Activated T-cell treated with anti-CD3 and anti-CD28 coated beads for 48 hours (primary cell): ENCODE results near the gene RAC3.

ENCODE experiments used
- DNase-seq: peaks from one replicate; pipeline ENCODE4 v3.0.0-alpha.2; 2020; ENCODE audit warnings: low read depth

The RAC3 gene

DNA sequence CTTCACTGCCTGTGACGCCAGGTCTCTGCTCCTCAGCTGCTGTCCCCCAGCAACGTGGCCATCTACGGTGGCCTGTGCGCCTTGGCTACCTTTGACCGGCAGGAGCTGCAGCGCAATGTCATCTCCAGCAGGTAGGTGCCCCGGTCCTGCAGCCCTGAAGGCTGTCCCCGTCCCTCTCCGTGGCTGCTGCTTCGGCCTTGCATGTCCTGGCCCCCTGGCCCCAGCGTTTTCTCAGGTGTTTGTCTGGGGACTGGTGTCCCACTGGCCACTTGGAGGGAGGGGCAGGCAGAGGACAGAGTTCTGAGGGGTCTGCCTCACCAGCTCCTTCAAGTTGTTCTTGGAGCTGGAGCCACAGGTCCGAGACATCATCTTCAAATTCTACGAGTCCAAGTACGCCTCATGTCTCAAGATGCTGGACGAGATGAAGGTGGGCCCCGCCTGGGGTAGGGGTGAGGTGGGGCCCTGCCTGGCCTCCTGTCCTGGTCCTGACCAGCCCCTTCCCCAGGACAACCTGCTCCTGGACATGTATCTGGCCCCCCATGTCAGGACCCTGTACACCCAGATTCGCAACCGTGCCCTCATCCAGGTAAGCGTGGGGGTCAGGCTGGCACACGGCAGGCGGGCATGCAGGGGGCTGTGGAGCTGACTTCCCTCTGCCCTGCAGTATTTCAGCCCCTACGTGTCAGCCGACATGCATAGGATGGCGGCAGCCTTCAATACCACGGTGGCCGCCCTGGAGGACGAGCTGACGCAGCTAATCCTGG, 24.7 kb downstream of the RAC3 start:
- DNase-seq = no peak

DNA sequence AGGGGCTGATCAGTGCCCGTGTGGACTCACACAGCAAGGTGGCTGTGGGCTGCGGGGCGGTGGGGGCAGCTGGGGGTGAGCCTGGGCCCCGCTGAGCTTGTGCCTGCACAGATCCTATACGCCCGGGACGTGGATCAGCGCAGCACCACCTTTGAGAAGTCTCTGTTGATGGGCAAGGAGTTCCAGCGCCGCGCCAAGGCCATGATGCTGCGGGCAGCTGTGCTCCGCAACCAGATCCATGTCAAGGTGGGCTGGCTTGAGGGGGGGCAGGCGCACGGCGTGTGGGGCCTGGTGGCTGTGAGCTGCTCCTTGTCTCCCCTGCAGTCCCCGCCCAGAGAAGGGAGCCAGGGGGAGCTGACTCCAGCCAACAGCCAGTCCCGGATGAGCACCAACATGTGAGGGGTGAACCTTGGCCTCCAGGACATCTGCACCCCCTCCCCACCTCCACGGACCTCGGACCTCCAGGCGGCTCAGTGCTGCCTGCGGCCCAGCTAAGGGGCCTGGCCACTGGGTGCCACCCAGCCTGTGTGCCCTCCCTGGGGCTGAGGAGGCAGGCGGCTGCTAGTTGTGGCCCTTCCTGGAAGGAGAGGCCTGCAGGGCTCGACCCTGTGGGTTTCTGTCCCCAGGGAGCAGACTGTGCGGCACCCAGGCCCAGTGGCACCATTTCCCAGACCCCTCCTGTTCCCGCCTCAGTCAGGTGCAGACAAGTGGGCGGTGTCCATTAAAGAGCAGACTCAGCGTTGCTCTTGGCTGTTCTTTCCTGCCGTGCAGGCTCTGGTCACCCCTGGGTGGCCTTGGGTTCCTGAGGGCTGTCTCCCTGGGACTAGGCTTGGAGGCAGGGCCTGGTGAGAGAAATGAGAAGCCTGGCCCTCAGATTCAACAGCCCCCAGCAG, 25.5 kb downstream of the RAC3 start:
- no peak for DNase-seq

DNA sequence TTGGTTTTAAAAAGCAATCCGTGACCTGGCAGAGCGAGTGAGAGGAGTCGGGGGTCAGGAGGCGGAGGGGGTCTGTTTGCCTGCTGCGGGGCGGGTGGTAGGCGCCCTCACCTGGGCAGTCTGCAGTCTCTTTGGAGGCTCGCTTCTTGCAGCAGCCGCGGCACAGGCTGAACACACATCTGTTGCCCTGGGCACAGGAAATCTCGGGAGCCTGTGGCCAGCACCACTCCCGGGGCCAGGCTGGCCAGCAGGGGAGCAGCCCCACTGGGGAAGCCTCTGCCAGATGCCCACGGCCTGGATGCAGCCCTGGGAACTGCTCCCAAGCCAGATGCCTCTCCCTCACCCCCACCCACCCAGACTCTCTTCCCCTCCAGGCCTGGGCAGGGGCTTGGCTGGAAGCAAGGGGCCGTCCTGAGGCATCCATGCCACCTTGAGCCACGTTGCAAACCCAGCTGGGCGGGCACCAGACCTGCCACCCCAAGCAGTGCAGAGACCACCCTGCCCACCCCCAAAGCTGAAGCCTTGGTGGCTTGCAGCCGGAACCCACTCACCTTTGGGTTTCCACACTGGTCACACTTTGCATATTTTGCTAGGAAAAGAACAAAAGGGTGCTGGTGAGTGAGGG, 26.9 kb downstream of the RAC3 start:
- no peak for DNase-seq

DNA sequence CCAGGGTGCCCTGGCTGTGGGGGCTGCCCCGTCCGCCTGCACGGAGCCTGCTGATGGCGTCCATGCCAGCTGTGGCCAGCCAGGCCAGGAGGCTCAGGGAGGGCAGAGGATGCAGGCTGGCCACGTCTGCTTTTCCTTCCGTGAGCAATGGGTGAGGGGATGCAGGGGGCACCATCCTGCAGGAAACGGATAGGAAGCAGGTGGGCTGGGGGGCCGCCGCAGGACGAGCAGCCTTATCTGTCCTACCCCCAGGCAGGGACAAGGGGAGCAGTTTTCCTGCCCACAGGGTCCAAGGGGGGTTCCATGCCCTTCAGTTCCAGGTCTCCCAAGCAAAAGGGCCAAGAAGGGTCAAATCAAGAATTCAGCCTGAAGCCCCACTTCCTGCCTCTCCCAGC, 27.4 kb downstream of the RAC3 start:
- no peak for DNase-seq

DNA sequence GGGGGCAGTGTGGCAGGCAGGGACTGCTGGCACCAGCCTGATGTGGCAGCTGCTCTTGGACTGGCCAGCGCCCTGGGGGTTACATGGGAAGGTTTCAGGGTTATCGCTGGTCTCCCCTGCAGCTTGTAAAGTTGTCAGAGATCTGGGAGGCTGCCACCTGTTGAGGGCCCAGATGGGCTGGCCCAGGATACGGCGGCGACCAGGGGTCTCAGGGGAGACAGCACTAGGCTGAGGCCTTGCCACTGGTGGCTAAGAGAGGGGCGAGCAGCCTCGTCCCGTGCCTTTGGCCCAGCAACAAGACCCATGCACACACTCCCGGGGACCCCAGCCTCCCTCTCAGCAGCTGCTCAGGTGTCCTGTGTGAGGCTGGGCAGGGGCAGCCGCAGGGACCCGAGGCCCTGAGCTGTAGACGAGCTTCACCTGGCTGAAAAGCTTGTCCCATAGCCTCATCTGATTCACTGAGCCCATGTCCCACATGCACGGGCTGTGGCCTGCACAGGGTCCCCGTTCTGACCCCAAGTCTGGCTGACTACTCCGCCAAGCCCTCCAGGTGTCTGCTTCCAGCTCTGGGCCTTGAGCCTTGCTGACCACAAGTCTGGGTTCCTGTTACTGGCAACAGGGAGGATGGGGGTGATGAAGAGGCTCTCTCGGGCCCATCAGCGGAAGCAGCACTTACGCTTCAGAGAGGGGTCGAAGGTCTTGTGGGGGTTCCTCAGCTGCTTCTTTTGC, 28.0 kb downstream of the RAC3 start:
- DNase-seq = no peak

DNA sequence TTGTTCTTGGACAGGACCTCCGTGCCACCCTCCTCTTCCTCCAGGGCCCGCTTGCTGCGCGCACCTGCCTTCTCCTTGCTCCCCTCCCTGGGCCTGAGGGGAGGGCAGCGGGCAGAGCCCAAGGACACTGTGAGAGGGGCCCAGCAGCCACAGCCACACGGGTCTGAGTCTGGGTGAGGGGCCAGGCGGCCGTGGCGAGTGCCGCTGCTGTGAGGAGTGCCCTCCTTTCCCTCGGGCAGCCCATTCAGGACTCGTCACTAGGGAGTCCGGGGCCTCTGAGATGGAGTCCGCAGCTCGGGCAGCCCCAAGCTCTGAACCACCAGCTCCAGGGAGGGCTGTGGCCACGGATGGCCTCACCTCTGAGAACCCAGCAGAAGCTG, 28.5 kb downstream of the RAC3 start:
- DNase-seq = no peak

DNA sequence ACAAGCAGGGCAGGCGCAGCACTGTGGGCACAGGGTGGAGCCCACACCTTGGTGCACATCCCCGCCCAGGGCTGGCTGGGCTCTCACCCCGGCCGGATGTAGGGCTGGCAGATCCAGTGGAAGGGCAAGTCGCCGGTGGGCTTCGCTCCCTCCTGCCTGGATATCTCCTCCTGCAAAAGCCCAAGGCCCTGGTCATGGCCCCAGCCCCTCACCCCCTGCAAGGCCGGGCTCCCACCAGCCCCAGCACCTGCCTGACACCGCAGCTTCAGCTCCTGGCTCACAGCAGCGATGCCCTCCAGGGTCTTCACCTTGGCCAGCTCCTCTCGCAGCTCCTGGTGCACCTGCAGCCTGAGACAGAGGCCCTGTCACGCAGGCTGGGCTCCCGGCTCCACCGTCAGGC, 29.1 kb downstream of the RAC3 start:
- no peak for DNase-seq

DNA sequence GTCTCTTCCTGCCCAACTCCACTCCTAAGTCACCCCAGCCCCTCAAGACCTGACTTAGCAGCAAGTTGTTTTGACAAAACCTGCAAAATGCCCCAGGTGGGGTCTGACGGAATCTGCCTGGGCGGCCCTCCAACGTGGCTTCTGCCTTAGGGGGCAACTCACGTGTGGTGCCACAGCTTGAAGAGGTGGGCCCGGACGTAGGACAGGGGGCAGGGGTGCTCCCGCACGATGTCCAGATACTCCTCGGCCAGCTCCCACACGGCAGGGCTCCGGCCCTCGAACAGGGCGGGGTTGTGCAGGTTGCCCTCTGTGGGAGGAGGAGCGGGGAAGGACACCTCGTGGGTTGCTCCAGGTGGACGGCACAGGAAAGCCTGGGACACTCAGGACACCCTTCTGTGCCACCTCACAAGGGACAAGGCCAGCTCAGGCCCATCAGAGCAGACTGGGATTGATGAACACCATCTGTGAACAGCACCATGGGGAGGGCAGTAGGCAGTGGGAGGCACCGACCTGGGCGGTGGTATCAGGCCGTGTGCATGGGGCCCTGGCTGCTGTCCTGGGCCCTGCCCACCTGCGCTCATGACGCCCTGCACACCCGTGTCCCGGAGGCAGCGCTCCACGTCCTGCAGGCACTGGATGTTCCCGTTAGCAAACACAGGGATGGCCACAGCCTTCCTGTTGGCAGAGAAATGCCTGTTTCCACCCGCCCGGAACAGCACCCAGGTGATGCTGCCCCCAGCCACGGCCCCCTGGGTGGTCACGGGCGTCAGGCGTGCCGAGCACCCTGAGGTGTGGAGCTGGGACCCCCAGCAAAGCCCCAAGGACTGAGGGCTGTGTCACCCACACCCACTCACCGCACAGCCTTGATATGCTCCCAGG, 29.8 kb downstream of the RAC3 start:
- no peak for DNase-seq

DNA sequence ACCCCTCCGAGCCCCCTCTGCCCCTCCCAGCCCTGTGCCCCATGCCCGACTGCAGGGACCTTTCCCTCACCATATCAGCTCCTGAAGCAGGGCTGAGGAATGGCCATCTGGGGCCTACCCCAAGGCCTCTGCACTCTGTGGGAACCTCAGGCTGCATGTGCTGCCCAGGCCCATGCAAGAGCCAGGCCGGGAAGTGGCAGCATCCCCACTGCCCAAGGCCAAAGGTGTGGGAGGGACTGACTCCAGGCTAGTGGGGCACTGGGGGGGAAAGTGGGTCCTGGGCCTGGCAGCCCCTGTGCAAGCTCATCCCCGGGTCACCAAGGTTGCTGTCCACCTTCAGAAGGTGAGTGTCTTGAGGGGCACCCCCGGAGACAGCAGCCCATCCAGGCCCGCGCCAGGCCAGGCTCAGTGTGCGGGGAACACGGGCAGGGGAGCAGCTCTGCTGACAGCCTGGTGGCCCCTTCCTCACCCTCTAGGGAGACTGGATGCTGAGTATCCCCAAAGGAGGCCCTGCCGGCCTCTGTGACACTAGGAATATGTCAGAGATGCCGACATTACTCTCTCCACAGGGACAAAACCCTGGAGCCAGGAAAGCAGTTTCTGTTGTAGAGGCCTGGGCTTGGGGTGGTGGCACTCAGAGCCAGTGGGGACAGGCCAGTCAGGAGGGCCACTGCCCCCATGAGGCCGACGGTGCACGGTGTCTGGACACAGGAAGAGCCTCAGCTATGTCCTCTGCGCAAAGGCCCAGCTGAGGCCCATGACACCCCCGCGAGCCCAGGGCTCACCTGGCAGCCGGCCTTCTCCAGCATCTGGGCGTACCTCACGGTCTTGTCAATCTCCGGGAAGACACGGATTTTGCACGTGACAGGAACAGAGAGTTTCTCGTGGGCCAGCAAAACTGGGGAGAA, 30.9 kb downstream of the RAC3 start:
- no peak for DNase-seq

DNA sequence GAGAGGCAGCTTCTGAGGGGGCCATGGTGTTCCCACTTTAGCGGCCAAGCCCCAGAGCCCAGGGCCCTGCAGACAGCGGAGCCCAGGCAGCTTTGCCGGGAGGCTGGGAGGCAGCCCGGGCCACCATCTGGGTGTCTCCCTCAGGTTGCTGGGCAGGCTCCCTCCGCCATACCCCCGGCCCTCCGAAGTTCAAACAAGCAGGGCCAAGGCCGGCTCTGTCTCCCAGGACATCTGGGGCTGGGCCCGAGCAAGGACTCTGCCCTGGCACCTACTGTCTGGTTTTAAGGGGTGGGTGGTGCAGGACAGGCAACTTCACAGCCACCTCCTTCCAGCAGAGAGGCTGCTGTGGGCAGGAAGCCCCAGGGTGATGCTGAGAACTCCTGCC, 31.5 kb downstream of the RAC3 start:
- DNase-seq = no peak

DNA sequence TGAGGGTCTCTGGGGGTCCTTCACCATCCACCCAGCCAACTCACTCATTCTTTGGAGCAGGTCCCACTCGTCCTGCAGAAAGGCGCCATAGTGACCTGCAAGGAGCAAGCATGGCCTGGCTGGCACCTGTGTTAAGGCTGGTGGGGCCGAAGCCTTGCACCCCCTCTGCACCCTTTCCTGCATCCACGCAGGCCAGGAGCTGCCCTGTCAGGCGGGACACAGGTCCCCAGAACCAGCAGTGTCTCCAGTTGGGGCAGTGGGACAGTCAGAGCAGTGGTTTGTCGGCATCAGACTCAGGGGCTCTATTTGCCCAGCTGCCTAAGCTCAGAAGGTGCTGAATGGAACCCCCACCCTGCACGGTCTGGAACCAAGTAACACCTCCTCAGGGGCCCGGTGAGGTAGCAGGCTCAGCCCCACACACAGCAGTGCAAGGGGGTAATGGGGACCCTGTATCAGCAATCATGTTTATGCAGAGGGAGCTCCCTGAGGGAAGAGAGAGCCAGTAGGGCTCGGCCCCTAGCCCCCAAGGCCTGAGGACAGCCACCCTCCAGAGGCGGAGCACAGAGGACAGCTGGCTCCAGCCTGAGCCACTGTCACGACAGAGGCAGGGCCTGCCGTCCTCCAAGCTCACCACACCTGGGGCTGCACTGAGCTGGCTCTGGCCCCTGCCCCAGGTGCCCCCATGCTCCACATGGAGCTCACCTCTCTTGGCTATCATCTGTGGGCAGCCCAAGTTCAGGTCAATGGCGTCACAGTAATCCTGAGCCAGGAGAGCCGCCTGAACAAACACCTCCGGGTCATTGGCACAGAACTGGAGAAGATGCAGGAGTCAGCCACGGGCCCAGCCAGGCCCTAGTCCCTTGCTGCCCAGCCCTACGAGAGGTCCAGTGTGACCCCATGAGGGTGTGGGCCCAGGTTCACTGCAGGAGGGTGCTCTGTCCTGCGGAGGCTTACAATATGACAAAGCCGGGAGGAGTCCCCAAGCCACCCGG, 32.2 kb downstream of the RAC3 start:
- DNase-seq = no peak

DNA sequence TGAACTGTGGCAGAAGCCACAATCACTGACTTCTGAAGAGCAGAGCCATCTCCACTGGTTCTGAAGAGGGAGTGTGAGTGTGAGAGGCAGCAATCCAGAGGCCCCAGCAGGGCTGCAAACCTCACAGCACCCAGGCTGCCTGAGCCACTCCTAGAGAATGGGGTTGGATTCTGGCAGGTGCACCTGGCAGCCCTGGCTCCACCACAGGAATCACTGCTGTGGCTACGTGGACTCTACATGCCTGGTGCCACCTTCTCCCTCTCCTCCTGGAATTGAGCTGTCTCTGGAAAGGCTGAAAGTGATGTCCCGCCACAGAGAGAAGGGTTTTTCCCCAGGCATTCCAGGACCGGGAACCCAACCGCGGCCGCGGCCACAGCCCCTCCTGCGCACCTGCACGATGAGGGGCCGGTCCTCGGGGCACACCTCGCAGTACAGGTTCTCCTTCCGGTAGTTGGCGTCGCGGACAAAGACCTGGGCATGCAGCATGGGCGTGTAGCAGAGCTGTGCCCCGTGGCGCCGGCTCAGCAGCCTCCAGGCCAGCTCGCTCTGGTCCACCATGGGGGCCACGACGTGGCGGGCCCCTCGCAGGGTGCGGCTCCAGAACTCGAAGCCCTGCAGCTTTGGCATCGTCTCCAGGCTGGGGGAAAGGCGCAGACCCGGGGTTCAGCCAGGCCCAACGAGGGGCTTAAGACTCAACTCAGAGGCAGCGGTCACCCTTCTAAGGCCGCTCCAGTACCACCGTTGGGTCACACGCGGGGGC, 33.1 kb downstream of the RAC3 start:
- DNase-seq = no peak

DNA sequence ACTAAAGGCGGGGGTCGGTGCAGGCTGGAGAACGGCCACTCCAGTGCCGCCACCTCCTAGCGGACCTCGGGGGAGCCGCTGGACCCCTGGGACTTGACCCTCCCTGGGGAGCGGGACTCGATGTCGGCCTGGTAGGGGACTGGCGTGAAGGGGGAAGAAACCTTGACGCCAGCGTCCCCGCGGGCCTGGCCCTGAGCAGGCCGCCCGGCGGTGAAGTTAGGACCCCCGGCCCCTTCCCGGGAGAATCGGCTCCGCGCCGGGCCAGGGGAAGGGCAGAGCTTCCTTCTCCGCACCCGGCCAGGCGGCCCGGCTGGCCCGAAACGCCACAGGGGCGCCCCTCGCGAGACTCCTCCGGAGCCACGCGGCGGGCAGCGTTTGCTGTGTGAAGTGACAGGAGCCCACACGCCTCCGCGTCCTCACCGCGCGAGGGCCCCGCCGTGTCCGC, 33.7 kb downstream of the RAC3 start:
- DNase-seq = peak; percentile 31

DNA sequence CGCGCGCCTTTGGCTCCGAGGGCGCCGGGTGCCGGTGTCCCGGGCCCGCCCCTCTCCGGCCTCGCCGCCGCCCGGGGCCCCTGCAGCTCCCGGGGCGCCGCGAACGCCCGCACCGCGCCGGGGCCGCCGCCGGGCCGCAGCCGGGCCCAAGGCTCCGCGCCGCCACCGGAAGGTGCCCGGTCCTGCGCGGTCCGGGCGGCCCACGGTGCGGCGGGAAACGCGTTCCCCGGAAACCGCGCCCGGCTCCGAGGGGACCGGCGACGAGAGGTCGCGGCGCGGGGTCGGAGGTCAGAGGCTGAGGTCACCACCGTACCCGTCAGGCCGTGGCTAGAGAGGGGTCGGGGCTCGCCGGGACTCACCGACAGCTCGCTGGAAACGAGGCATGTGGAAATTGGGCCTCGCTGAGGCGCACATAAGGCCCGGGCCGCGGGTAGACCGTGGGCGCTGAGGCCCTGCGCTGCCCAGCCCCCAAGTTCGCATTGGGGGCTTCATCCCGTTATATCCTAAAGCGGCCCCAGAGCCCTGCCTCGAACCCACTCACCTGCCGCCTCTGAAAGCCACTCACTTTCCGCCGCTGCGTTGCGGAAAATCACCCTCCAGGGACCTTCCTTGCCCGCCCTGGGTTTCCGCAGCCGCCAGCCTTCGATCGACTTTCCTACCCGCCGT, 34.3 kb downstream of the RAC3 start, which contains the start of gene DUS1L:
TSS of gene DUS1L (minus strand) at position 167 of the 666 bp plus-strand sequence. CDS start 745 bp downstream, outside the sequence.
- peak; percentile 74 for DNase-seq

DNA sequence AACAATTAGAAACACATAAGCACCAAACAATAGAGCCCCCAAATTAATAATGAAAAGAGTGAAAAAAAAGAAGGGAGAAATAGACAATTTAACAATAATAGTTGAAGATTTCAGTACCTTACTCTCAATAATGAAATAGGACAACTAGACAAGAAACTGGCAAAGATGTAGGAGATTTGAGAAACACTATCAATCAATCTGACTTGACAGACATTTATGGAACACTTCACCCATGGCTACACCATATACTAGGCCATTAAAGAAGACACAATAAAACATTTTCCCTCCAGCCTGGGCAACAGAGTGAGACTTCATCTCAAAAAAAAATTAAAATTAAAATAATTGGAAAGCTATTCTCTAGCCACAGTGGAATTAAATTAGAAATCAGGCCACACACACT, 39.1 kb downstream of the RAC3 start:
- no peak for DNase-seq

DNA sequence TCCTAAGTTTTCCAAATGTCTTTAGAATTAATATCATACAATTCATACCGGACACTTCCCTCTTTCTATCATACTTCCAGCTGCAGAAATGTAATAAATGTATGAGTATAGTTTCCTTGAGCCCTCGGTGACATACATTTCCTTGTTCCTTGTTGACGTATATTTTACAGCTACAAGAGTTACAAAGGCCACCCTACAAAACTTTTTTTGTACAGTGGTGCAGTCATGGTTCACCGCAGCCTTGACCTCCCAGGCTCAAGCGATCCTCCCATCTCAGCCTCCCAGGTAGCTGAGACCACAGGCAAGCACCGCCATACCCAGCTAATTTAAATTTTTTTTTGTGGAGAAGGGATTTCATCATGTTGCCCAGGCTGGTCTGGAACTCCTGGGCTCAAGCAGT, 41.3 kb downstream of the RAC3 start:
- no peak for DNase-seq

DNA sequence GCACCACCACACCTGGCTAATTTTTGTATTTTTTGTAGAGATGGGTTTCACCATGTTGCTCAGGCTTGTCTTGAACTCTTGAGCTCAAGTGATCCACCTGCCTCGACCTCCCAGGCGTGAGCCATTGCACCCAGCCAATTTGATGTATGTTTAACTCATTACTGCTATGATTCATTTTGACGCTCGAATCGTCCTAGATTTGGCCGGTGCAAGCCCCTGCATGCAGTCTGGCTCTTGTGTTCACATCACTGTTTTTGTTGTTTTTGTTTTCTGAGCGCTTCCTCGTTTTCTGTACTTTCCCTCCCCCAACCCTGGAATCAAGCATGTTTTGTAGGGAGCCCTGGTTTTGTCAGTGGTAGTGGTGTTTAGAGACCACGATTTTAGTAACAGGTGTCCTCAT, 42.0 kb downstream of the RAC3 start:
- DNase-seq = no peak
